GM15510 (cell line): ENCODE results near the gene PLPP3.

ENCODE experiments used
- POLR2A ChIP-seq: IDR thresholded peaks from 3 replicates; pipeline ENCODE4 v1.6.1; 2011; ENCODE audit warnings: borderline replicate concordance; ENCODE audit not compliant: insufficient read length; ENCODE audit errors: extremely low read depth

Gene PLPP3

DNA sequence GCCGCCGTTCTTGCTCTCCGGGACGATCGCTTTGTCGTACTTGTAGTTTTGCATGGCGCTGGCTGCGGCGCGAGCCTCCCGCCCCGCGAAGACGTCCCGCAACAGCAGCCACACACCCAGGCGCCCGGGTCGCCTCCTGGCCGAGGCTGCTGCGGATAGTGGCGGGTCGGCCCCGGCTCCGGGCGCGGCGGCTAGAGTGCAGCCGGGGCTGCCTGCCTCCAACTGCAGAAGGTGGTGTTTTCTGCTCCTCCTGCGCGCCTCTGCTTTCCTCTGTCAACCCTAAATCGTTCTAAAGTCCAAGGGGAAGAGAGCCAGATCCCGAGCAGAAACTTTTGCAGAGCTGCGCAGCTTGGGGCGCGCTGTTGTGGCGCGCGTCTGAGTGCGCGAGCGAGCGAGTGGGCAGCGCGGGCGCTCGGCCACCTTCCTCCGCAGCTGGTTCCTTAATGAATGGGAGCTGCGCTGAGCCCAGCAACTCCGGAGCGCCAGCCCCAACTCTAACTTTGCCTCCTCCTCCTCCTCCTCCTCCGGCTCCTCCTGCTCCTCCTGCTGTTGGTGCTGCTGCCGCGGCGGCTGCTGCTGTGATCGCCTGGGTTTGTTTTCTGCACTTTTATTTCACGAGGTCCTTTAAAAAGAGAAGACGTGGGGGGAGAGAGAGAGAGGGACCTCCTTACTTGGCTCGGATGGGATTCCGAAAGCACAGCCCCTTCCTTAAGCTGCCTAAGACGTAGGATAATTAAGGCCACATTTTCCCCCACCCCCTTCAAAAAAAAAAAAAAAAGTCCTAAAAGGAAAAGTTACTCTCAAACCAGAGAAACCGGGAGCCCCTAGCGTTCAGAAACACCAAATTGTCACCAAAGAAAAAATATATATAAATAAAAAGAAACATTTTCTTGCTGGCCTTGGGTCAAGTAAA lies at the start of gene PLPP3:
TSS of gene PLPP3 (minus strand) at position 601 of the 913 bp plus-strand sequence. CDS start at position 54, 547 bp downstream.
- TF ChIP-seq POLR2A, result no peak

DNA sequence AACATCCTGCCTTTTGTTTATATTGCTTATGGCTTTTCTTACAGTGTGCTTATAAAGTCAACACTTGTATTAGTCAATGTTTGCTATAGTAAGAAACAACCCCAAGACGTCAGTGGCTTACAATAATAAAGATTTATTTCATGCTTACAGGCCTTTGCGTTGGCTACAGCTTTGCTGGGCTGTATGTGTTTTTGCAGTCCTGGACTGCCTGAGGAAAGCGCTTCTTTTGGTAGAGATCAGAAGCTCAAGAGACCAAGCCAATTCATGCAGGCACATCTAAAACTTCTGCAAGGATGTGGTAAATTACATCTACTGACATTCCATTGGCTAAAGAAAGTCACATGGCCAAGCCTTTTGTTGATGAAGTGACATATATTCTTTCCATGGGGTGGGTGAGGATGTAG lies 48.3 kb upstream of the PLPP3 start:
- TF ChIP-seq POLR2A, result no peak

DNA sequence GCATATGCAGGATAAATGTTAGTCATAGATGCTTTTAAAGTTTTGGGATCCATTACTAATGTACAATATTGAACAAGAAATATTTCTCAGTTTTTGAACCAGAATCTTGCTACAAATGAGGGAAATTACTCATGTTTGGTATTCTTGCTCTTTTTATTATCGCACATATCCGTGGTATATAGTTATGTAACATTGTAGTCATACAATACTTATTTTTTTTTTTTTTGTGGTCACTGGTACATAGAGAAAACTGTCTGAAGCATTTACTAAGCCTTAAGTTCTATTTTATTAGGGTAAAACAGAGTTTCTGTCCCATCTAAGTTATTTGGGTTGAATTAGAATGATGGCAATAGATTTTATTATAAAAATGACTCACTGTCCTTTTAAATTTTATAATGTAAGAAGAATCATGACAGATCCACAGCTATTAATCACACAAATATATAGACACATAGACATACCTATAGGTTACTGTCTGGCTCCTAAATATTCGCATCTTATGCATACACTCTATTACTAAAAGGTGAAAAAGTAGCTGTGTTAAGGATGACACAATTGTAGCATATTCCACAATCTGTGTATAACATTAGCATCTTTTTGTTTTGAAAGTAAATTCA lies 47.8 kb upstream of the PLPP3 start:
- no peak for TF ChIP-seq POLR2A

DNA sequence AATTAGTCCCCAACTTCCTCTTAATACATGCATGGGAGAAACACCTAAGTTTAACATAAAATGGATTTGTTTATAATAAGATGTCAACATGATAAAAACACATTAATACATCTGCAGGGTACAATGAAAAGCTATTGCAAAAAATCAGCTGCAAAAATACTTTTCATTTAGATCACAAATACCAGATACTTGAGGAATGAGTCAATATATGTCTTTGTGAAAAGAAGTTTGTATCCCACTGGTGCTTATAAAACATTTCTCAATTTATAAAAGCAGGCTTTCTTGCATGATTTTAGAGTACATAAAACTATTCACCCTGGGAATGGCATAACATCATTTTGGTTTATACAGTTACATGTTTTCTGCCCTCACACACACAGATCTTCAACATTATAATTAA lies 47.2 kb upstream of the PLPP3 start:
- TF ChIP-seq POLR2A, result no peak

DNA sequence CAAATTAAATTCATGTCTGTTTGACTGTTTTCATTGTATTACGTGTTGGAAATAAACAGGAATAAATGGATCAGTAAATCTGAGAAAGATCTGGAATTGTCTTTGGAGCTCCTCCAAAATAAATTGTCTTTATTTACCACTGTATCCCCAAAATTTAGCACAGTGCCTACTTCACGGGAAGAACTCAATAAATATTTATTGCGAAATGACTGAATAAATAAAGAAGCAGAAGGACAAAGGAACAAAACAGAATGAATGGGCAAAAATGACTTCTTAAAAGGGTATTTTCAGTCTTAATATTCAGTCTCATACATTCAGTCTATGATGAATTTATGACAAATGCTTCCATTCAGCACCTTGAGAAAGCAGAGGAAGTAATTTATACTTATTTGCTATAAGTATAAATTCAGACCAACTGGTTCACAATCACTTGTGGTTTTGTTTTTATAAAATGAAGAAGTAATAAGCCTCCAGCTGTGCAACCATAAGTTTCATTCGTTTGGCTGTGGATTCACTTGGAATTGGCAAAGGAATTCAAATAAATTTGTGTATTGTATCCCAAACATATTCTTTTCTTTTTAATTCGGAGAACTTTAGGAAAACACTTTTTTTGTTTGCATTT lies 46.6 kb upstream of the PLPP3 start:
- no peak for TF ChIP-seq POLR2A

DNA sequence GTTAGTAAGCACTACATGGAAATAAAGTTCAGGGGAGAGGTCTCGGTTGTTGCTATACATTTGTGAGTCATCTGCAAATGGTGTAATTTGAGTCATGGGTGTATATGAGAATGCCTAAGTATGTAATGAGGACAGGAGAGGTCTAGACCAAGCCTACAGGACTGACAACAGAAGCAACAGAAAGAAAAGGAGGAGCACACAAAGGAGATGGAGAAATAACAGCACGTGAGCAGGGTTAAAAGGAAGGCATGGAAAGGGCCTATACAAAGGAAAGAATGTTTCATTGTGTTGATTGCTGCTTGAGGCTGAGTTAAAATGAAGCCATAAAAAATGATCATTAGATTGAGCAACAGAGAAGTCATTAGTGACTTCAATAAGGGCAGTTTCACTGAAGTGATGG lies 37.8 kb upstream of the PLPP3 start:
- no peak for TF ChIP-seq POLR2A

DNA sequence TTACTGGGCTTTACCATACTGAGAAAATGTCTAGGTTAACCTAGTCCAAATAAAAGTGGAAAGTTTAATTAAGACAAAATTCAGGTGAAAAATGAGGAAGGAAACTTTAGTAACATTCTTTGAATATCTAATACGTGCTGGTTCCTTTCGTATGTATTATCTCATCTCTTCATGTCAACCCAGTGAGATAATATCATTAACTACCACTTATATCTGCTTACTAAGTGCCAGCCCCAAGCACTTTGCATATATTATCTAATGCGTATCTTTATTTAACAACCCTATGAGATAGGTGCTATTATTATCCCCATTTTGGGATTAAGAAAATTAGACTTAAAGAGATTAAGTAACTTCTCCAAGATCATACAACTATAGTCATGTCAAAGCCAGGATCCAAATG lies 12.5 kb upstream of the PLPP3 start:
- no peak for TF ChIP-seq POLR2A

DNA sequence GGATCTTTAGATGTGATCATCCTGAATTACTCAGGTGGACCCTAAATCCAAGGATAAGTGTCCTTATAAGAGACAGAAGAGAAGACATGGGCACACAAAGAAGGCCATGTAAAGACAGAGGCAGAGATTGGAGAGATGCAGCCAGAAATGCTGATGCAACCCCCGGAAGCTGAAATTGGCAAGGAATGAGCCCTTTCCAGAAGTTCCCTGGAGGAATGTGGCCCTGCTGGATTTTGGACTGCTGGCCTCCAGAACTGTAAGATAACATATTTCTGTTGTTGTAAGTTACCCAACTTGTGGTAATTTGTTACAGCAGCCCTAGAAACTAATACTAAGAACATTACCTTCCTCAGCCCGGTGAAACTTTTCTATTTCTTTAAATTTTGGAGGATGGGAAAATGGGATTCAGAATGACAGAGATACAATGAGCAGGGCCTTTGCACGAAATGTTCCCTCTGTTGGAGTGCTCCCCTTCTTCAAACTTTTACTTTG lies 11.2 kb upstream of the PLPP3 start:
- TF ChIP-seq POLR2A, result no peak

DNA sequence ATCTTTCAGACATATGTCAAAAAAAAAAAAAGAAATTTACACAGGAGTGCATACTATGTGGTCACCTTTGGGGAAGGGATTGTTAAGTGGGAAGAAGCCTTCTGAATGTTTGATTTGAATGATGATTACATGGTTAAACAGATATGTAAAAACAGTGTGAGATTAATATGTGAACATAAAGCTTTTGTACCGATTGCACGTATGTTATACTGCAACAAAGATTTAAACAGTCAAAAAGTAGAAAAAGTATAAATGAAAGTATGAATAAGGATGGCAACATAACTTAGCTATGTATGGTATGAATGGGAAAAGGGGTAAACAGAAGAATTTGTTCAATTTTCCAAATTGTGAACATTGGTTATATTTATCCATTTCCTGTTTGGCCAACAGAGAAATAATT lies 10.0 kb upstream of the PLPP3 start:
- TF ChIP-seq POLR2A, result no peak

DNA sequence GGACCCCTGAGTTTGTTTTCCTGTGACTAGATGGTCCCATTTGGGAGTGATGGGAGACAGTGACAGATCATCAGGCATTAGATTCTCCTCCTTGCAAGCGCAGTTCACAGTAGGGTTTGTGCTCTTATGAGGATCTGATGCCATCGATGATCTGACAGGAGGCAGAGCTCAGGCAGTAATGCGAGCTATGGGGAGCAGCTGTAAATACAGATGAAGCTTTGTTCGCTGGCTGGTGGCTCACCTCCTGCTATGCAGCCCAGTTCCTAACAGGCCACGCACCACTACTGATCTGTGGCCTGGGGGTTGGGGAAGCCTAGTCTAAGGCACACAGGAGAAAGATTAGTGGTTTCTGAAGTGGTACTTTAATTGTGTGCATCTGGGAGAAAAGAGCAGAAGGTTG lies 7.1 kb upstream of the PLPP3 start:
- no peak for TF ChIP-seq POLR2A

DNA sequence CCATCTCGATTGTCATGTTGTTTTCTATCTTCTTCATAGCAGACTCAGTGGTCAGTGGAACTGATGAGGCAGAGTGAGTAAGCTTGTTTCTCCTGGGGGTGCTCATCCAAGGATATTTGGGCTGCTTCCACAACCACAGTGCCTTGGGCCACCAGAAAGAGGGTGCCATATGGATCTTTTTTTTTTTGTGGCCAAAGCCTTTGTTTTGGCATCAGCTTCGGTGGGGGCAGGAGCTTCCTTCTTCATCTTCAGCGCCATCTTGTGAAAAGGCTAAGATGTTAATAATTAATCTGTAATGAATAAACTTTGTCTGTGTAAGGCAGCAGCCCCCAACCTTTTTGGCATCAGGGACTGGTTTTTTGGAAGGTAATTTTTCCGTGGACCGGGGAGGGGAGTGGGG lies 6.6 kb upstream of the PLPP3 start:
- TF ChIP-seq POLR2A, result no peak

DNA sequence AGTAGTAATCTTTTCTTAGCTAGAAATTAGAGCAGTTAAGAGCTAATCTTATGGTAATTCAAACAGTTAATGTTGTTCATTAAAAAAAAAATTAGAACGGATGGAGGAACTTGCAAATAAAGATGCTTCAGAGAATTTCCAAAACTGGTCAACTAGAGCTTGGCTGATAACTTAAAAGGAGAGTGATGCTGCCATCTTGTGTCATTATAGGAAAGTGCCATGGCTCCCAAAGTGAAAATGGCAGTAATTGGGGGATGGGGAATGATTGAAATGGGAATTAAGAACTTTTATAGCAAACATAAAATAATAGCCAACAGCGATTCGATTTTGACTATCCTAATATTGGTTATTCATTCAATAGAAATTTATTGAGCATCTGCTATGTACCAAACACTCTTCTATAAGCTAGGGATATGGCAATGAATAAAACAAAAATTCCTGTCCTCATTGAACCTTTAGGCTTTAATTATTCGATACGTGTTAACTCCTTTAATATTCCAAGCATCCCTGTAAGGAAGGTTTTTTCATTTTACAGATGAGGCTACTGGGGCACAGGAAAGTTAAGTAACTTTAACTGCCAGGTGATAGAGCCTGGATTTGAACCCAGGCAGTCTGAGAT lies 5.7 kb upstream of the PLPP3 start:
- TF ChIP-seq POLR2A, result no peak

DNA sequence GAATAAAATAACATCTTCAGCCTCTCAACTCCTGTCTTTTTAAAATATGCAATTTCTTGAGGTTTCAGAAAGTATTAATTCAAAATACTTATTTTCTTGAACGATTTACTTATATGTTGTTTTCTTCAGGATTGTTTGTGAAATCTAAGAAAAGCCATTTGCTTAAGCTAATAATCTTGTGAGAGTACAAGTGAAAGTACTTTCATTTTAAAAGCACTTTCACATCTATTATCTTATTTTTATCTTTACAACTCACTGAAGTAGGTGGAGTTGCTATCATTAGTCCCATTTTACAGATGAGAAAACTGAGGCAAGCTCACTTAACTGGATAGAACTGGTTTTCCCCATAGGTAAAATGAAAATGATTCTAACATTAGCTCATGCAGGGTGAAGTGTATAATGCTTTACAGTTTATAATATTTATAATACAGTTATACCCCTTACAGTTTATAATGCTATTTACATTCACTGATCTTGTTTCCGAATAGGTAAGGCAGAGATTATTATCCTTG lies 4.7 kb upstream of the PLPP3 start:
- no peak for TF ChIP-seq POLR2A

DNA sequence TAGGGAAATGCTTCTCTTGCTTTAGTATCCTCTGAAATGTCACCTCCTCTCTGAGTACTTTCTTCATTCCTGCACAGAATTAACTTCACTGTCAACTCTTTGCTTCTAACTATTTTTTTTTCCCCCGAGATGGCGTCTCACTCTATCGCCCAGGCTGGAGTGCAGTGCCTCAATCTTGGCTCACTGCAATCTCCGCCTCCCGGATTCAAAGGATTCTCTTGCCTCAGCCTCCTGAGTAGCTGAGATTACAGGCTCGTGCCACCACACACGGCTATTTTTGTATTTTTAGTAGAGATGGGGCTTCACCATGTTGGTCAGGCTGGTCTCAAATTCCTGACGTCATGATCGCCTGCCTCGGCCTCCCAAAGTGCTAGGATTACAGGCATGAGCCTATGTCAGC lies 1.4 kb upstream of the PLPP3 start:
- TF ChIP-seq POLR2A, result no peak
